ENCODE measurements around the gene NCKIPSD.

GRCh38 chr3:48697952-48698351, 12.2 kb upstream of the NCKIPSD start:
- TF ChIP-seq CTCF (IDR thresholded peaks at IDR 0.05; ENCODE audit: low read depth, low read length): peak; percentile 13; the same call in 1 of the 2 replicates
- no peak for TF ChIP-seq EZH2phosphoT487 (IDR thresholded peaks at IDR 0.05; ENCODE audit: low read depth)
